ENCODE results near the gene PARD3.

Gene PARD3

GRCh38 chr10:34815185-34816084 lies at the start of gene PARD3:
TSS of gene PARD3 (minus strand) at chr10:34815296. CDS start at chr10:34814995, 301 bp downstream.
- in situ Hi-C loops (cut with HindIII; ENCODE audit: low sequenced_read_pairs): no loop called here
- TF ChIP-seq CTCF (IDR thresholded peaks at IDR 0.05; ENCODE audit: low read depth, low read length, missing control alignments): no peak
- peak; percentile 15 for DNase-seq (ENCODE audit: low read depth)
- H3K4me3 ChIP-seq (ENCODE audit: low read depth, low read length): peak within 1 kb of the TSS; percentile 84

- H3K4me3 ChIP-seq (ENCODE audit: low read depth, low read length): no peak overlapping the region
- no peak for TF ChIP-seq CTCF (IDR thresholded peaks at IDR 0.05; ENCODE audit: low read depth, low read length, missing control alignments)
- no peak for DNase-seq (ENCODE audit: low read depth)
- in situ Hi-C loops (cut with HindIII; ENCODE audit: low sequenced_read_pairs): no loop called here
Measured at GRCh38 chr10:34864149-34865067, 49.3 kb upstream of the PARD3 start.

GRCh38 chr10:34862892-34863291 lies 47.8 kb upstream of the PARD3 start:
- TF ChIP-seq CTCF (IDR thresholded peaks at IDR 0.05; ENCODE audit: low read depth, low read length, missing control alignments): no peak
- no peak for DNase-seq (ENCODE audit: low read depth)
- in situ Hi-C loops (cut with HindIII; ENCODE audit: low sequenced_read_pairs): no loop called here
- H3K4me3 ChIP-seq (ENCODE audit: low read depth, low read length): no peak overlapping the region

GRCh38 chr10:34861293-34862021 lies 46.4 kb upstream of the PARD3 start:
- in situ Hi-C loops (cut with HindIII; ENCODE audit: low sequenced_read_pairs): no loop called here
- no peak for DNase-seq (ENCODE audit: low read depth)
- no peak for TF ChIP-seq CTCF (IDR thresholded peaks at IDR 0.05; ENCODE audit: low read depth, low read length, missing control alignments)
- H3K4me3 ChIP-seq (ENCODE audit: low read depth, low read length): no peak overlapping the region

GRCh38 chr10:34859170-34859569 lies 44.1 kb upstream of the PARD3 start:
- no peak for DNase-seq (ENCODE audit: low read depth)
- in situ Hi-C loops (cut with HindIII; ENCODE audit: low sequenced_read_pairs): no loop called here
- H3K4me3 ChIP-seq (ENCODE audit: low read depth, low read length): no peak overlapping the region
- no peak for TF ChIP-seq CTCF (IDR thresholded peaks at IDR 0.05; ENCODE audit: low read depth, low read length, missing control alignments)

- in situ Hi-C loops (cut with HindIII; ENCODE audit: low sequenced_read_pairs): no loop called here
- no peak for TF ChIP-seq CTCF (IDR thresholded peaks at IDR 0.05; ENCODE audit: low read depth, low read length, missing control alignments)
- DNase-seq (ENCODE audit: low read depth): no peak
- H3K4me3 ChIP-seq (ENCODE audit: low read depth, low read length): no peak overlapping the region
Measured at GRCh38 chr10:34858003-34858402, 42.9 kb upstream of the PARD3 start.
